ENCODE results near the gene HPCAL1. TPM values are rescaled to one million over a fixed set of nuclear protein-coding genes. Genes with fewer than 3 reads are reported as not detected.

Gene HPCAL1
- total and polyA plus RNA-seq, 8 donors = 22.1 to 32.7 (median 26.4) TPM

GRCh38 chr2:10462178-10463083 is 159.7 kb downstream of the HPCAL1 start:
- ATAC-seq (no peak), DNase-seq (no peak), FAIRE-seq (no peak)
- intact Hi-C loops (cut with DNase I) = no loop called here
- H3K27me3 ChIP-seq = no peaks in the 10 kb centered on the region
- no peak overlapping the region for H3K27ac ChIP-seq
- no peak overlapping the region for H3K4me3 ChIP-seq
- H3K4me1 ChIP-seq = peaks cover 7 to 8% (median 8%) of the 10 kb centered on the region in 3 donors
- WGBS, 2 donors = 56 to 61% methylated on average over 15 of the region's 15 CpGs
- H3K9me3 ChIP-seq = no peaks in the 10 kb centered on the region
- no peak for TF ChIP-seq CTCF (IDR thresholded peaks at IDR 0.05)
- H3K36me3 ChIP-seq = no peaks in the 10 kb centered on the region

GRCh38 chr2:10465910-10466309 is 163.2 kb downstream of the HPCAL1 start:
- no peak overlapping the region for H3K27ac ChIP-seq
- H3K27me3 ChIP-seq = no peaks in the 10 kb centered on the region
- DNase-seq (peak in 1 of 6 donors; percentile 13), FAIRE-seq (no peak), ATAC-seq (no peak)
- H3K36me3 ChIP-seq = no peaks in the 10 kb centered on the region
- H3K9me3 ChIP-seq = no peaks in the 10 kb centered on the region
- no peak overlapping the region for H3K4me3 ChIP-seq
- no peaks in the 10 kb centered on the region for H3K4me1 ChIP-seq
- 63 to 69% methylated on average over 5 of the region's 5 CpGs for WGBS, 2 donors
- intact Hi-C loops (cut with DNase I) = no loop called here
- TF ChIP-seq CTCF (IDR thresholded peaks at IDR 0.05) = no peak

- no peaks in the 10 kb centered on the region for H3K27me3 ChIP-seq
- DNase-seq = peak in 1 of 6 donors; percentile 24
- intact Hi-C loops (cut with DNase I) = no loop called here
- no peaks in the 10 kb centered on the region for H3K9me3 ChIP-seq
- no peak overlapping the region for H3K27ac ChIP-seq
- no peak overlapping the region for H3K4me3 ChIP-seq
- no peaks in the 10 kb centered on the region for H3K4me1 ChIP-seq
- FAIRE-seq = no peak
- WGBS, 2 donors = 76 to 83% methylated on average over 11 of the region's 11 CpGs
- no peak for ATAC-seq
- no peaks in the 10 kb centered on the region for H3K36me3 ChIP-seq
- no peak for TF ChIP-seq CTCF (IDR thresholded peaks at IDR 0.05)
These were observed 164.1 kb downstream of the HPCAL1 start for GRCh38 chr2:10466801-10467200.

GRCh38 chr2:10467401-10467800 is 164.7 kb downstream of the HPCAL1 start:
- FAIRE-seq (no peak), ATAC-seq (no peak), DNase-seq (peak in 1 of 6 donors; percentile 32)
- WGBS, 2 donors = 74 to 79% methylated on average over 15 of the region's 15 CpGs
- no peak overlapping the region for H3K4me3 ChIP-seq
- no peak overlapping the region for H3K27ac ChIP-seq
- H3K36me3 ChIP-seq = no peaks in the 10 kb centered on the region
- H3K4me1 ChIP-seq = no peaks in the 10 kb centered on the region
- intact Hi-C loops (cut with DNase I) = no loop called here
- no peaks in the 10 kb centered on the region for H3K27me3 ChIP-seq
- H3K9me3 ChIP-seq = no peaks in the 10 kb centered on the region
- no peak for TF ChIP-seq CTCF (IDR thresholded peaks at IDR 0.05)

GRCh38 chr2:10469301-10469700 is 166.6 kb downstream of the HPCAL1 start:
- no peaks in the 10 kb centered on the region for H3K9me3 ChIP-seq
- TF ChIP-seq CTCF (IDR thresholded peaks at IDR 0.05) = no peak
- 84 to 88% methylated on average over 4 of the region's 4 CpGs for WGBS, 2 donors
- intact Hi-C loops (cut with DNase I) = no loop called here
- DNase-seq = no peak
- H3K4me1 ChIP-seq = no peaks in the 10 kb centered on the region
- no peak for FAIRE-seq
- no peak overlapping the region for H3K27ac ChIP-seq
- ATAC-seq = no peak
- no peak overlapping the region for H3K4me3 ChIP-seq
- no peaks in the 10 kb centered on the region for H3K36me3 ChIP-seq
- H3K27me3 ChIP-seq = no peaks in the 10 kb centered on the region
